Astrocyte of the cerebellum (primary cell): Measurements from ENCODE around the gene GPALPP1.

ENCODE experiments used
- DNase-seq: peaks from one replicate; pipeline ENCODE4 v3.0.0-alpha.2; 2011; ENCODE audit warnings: low read depth
- H3K4me3 ChIP-seq: 2 replicates; pipeline ENCODE4 v1.5.1; 2011; ENCODE audit warnings: mild to moderate bottlenecking, low read depth, low read length, moderate library complexity
- CTCF ChIP-seq: IDR thresholded peaks from 2 replicates; pipeline ENCODE4 v1.5.1; 2012; ENCODE audit warnings: low read length, low read depth, moderate library complexity, mild to moderate bottlenecking; ENCODE audit errors: missing control alignments
- in situ Hi-C: cut with HindIII; loops from 2 replicates; pipeline ENCODE4 v1.10.0; 2017; ENCODE audit warnings: low sequenced_read_pairs

The GPALPP1 gene

DNA sequence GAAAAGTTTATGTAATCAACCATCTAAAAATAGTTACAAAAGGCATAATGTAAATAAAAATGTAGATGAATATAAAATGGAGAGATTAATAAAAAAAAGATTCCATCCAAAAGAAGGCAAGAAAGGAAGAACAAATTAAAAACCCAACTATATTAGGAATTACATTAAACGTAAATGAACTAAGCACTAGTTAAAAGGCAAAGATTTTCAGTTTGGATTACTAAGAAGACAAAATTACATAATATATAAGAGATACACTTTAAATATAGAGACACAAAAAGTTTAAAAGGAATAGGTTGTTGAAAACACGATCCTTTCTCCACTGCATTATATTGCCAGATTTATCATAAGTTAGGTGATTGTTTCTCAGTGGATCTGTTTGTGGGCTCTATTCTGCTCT, 27.3 kb upstream of the GPALPP1 start:
- no peak for TF ChIP-seq CTCF

DNA sequence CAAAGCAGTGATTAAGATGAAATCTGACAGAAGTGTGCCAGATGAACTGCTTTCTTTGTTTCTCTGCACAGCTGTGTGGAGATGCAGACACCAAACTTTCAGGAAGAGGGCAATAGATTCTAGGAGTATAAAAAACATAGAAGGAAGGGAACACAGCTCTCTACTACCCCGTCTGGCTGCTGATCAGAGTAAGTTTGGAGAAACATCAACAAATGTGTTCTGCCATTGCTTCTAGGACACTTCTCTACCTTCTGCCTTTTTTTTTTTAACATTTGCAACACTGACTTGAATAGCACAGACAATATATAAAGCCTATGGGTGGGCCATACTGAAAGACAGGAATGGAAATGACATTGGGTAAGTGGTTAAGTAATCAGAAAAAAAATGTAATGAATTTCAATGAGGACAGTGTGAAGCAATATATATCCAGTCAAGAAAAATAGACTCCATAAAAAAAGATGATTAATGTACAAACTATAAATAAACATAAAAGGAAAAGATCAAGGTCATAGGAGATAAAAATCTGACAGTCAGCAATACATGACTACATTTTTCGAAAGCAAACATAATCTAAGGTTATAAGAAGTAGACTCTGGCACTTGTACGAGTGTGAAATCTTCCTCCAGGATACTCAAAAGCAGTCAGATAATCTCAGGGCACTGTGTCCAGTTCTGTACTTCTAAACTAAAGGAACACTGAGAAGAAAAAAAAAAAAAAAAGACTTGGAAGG, 21.5 kb upstream of the GPALPP1 start:
- in situ Hi-C loops, result loop anchor here (25.0 kb wide), 1 partner anchor 1056 kb away; no protein-coding TSS in a partner anchor
- peak; percentile 44 for TF ChIP-seq CTCF
- peak; percentile 18 for DNase-seq
- H3K4me3 ChIP-seq, result no peak overlapping the region

More for the DNA sequence above, 27.3 kb upstream of the GPALPP1 start:
- H3K4me3 ChIP-seq, result no peak overlapping the region
- DNase-seq, result no peak
- in situ Hi-C loops, result loop anchor here (25.0 kb wide), 1 partner anchor 1050 kb away; no protein-coding TSS in a partner anchor

DNA sequence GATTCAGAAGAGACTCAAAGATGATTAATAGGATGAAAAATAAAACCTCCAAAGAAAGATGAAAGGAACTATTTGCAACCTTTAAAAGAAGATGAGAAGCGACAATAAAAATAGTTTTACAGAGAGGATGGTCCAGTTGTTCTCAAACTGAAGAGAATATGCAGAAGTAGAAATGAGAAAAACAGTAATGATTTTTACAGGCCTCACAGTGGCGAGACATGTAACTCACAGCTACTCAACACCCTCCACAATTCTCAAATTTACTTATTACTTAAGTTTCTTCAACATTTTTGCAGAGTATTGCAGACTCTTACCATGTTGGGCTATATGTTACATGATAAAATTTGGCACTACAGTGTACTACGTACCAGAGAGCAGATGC, 20.9 kb upstream of the GPALPP1 start:
- TF ChIP-seq CTCF, result no peak
- H3K4me3 ChIP-seq, result no peak overlapping the region
- DNase-seq, result no peak
- in situ Hi-C loops, result loop anchor here (25.0 kb wide), 1 partner anchor 1056 kb away; no protein-coding TSS in a partner anchor

- in situ Hi-C loops, result loop anchor here (25.0 kb wide), 1 partner anchor 1058 kb away; no protein-coding TSS in a partner anchor
- peak; percentile 68 for DNase-seq
- peak; percentile 70 for TF ChIP-seq CTCF
- H3K4me3 ChIP-seq, result no peak overlapping the region
These were observed 19.5 kb upstream of the GPALPP1 start for GRCh38 chr13:44969551-44970484.

GRCh38 chr13:44971656-44972595, 17.4 kb upstream of the GPALPP1 start:
- DNase-seq, result no peak
- TF ChIP-seq CTCF, result no peak

More at GRCh38 chr13:44971656-44972595, 17.4 kb upstream of the GPALPP1 start:
- H3K4me3 ChIP-seq, result no peak overlapping the region
- in situ Hi-C loops, result loop anchor here (25.0 kb wide), 1 partner anchor 1060 kb away; no protein-coding TSS in a partner anchor
